Tibial nerve (tissue), 4 donors: Measurements from ENCODE around the gene ERBIN. TPM values are rescaled to one million over a fixed set of nuclear protein-coding genes. Genes with fewer than 3 reads are reported as not detected.
A peak's percentile ranks its signal among the peaks of the same experiment; 100 is the strongest.

Experiments
- DNase-seq, 2 donors: peaks; one replicate each; pipeline ENCODE4 v3.0.0-alpha.2; 2019; ENCODE audit warnings: low spot score in 2 of 2
- H3K27ac ChIP-seq, 4 donors: fragments of 200-600 bp; sonication (generic) in 3 of 4; one replicate each; pipeline ENCODE4 v1.5.1; 2017 to 2019; ENCODE audit warnings: mild to moderate bottlenecking in 1 of 4
- H3K27me3 ChIP-seq, 2 donors: fragments of 200-600 bp; sonication (generic) in 1 of 2; one replicate each; pipeline versions ENCODE4 v1.5.1 to v1.6.0; 2017 to 2019
- H3K36me3 ChIP-seq, 3 donors: fragments of 200-600 bp; sonication (generic); one replicate each; pipeline ENCODE4 v1.5.1; 2018 to 2019
- H3K4me1 ChIP-seq, 4 donors: fragments of 200-600 bp; sonication (generic) in 3 of 4; one replicate each; pipeline ENCODE4 v1.5.1; 2017 to 2019
- H3K4me3 ChIP-seq, 4 donors: fragments of 200-600 bp; sonication (generic) in 3 of 4; one replicate each; pipeline ENCODE4 v1.5.1; 2017 to 2019; ENCODE audit warnings: mild to moderate bottlenecking in 1 of 4, moderate library complexity in 1 of 4
- H3K9me3 ChIP-seq, 4 donors: fragments of 200-600 bp; sonication (generic) in 3 of 4; one replicate each; pipeline ENCODE4 v1.5.1; 2017 to 2019
- CTCF ChIP-seq, 5 experiments: fragments of 200-600 bp in 3 of 5; fragments of 450-650 bp in 2 of 5; sonication (generic) in 3 of 5; IDR thresholded peaks; one replicate each; pipeline ENCODE4 v1.5.1; 2016 to 2019; ENCODE audit warnings: antibody characterized with exemption in 5 of 5, mild to moderate bottlenecking in 3 of 5, moderate library complexity in 2 of 5
- EP300 ChIP-seq, 2 donors: sonication (generic); formaldehyde crosslinking; IDR thresholded peaks; one replicate each; pipeline ENCODE4 v1.6.1; 2017; ENCODE audit warnings: antibody characterized with exemption in 2 of 2, mild to moderate bottlenecking in 1 of 2
- POLR2A ChIP-seq, 2 donors: fragments of 450-650 bp; IDR thresholded peaks; one replicate each; pipeline ENCODE4 v1.6.1; 2017; ENCODE audit warnings: antibody characterized with exemption in 2 of 2, mild to moderate bottlenecking in 2 of 2, moderate library complexity in 2 of 2
- WGBS, 2 donors: methylation state at CpG; one replicate each; pipeline ENCODE4 v1.1.5; 2018; 5-methylcytosine and 5-hydroxymethylcytosine counted together
- total RNA-seq, 4 donors: library from RNA; depleted of rRNA; stranded (reverse); fragments of >200 nt; gene quantifications; one replicate each; pipeline ENCODE4 v1.1.0, GENCODE V29; 2016

ERBIN gene
- total RNA-seq, 4 donors from 2014 or later = 59.6 to 81.1 (median 66.5) TPM

- no peak for DNase-seq
- Histone ChIP-seq H3K4me1 (peaks cover 0 to 45% (median 17%) of the 10 kb centered on the region in 4 donors), H3K36me3 (no peaks in the 10 kb centered on the region), H3K4me3 (peak overlapping the region; percentile 72 to 99 (median 94)), H3K9me3 (no peaks in the 10 kb centered on the region), H3K27ac (peak overlapping the region; percentile 98 to 100 (median 100)), H3K27me3 (no peaks in the 10 kb centered on the region)
- TF ChIP-seq CTCF (IDR thresholded peaks at IDR 0.05) = no peak
- TF ChIP-seq EP300 (IDR thresholded peaks at IDR 0.05) = peak in 1 of 2 donors; percentile 38
- 0% methylated on average over 13 of the region's 13 CpGs for WGBS, 2 donors
These were observed 1.3 kb downstream of the ERBIN start for GRCh38 chr5:65927503-65928321.

GRCh38 chr5:65928322-65928752 is 2.0 kb downstream of the ERBIN start:
- no peaks in the 10 kb centered on the region for H3K36me3 ChIP-seq
- no peak for TF ChIP-seq CTCF (IDR thresholded peaks at IDR 0.05)
- no peak for TF ChIP-seq EP300 (IDR thresholded peaks at IDR 0.05)

DNA sequence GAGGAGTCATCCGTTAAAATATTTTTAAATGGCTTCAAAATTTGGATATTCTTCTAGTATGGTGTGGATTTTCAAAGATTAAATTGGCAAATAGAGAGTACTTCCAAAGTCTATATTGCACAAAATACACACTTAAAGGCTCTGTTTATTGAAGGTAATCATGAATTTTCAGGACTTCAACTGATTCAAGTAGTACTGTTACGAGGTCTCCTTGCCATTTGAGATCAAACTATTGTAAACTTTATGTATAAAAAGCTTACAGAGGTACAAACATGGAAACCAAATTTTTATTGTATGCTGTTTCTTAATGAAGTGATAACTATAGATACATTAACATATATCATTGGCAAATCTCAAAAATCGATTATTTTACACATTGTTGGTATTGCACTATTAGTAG is 2.5 kb downstream of the ERBIN start:
- peak overlapping the region in 3 of 4 donors; percentile 72 to 96 (median 93) for H3K4me3 ChIP-seq

More at GRCh38 chr5:65928322-65928752, 2.0 kb downstream of the ERBIN start:
- H3K4me3 ChIP-seq = peak overlapping the region; percentile 72 to 99 (median 94)
- WGBS, 2 donors = 16 to 30% methylated on average over 5 of the region's 5 CpGs
- H3K9me3 ChIP-seq = no peaks in the 10 kb centered on the region
- peak overlapping the region in 3 of 4 donors; percentile 99 to 100 (median 100) for H3K27ac ChIP-seq
- no peak for DNase-seq
- H3K27me3 ChIP-seq = no peaks in the 10 kb centered on the region
- H3K4me1 ChIP-seq = peaks cover 0 to 50% (median 17%) of the 10 kb centered on the region in 4 donors

GRCh38 chr5:65932676-65933075 is 6.3 kb downstream of the ERBIN start:
- no peak overlapping the region for H3K4me3 ChIP-seq
- H3K9me3 ChIP-seq = no peaks in the 10 kb centered on the region
- H3K27me3 ChIP-seq = no peaks in the 10 kb centered on the region
- DNase-seq = no peak
- no peak overlapping the region for H3K27ac ChIP-seq
- peaks cover 0 to 74% (median 17%) of the 10 kb centered on the region in 4 donors for H3K4me1 ChIP-seq
- no peaks in the 10 kb centered on the region for H3K36me3 ChIP-seq
- TF ChIP-seq EP300 (IDR thresholded peaks at IDR 0.05) (no peak), CTCF (IDR thresholded peaks at IDR 0.05) (no peak), POLR2A (IDR thresholded peaks at IDR 0.05) (no peak)
- 98 to 100% methylated on average over 4 of the region's 4 CpGs for WGBS, 2 donors

More for the DNA sequence above, 2.5 kb downstream of the ERBIN start:
- Histone ChIP-seq H3K27ac (peak overlapping the region in 1 of 4 donors; percentile 100), H3K36me3 (no peaks in the 10 kb centered on the region), H3K27me3 (no peaks in the 10 kb centered on the region), H3K9me3 (no peaks in the 10 kb centered on the region), H3K4me1 (peaks cover 0 to 52% (median 17%) of the 10 kb centered on the region in 4 donors)
- 67 to 70% methylated on average over 3 of the region's 3 CpGs for WGBS, 2 donors
- TF ChIP-seq EP300 (IDR thresholded peaks at IDR 0.05) (no peak), CTCF (IDR thresholded peaks at IDR 0.05) (no peak), POLR2A (IDR thresholded peaks at IDR 0.05) (no peak)
- no peak for DNase-seq

GRCh38 chr5:65933295-65933694 is 6.9 kb downstream of the ERBIN start:
- 85 to 89% methylated on average over 2 of the region's 2 CpGs for WGBS, 2 donors
- H3K9me3 ChIP-seq = no peaks in the 10 kb centered on the region
- no peak overlapping the region for H3K27ac ChIP-seq
- H3K36me3 ChIP-seq = no peaks in the 10 kb centered on the region
- no peaks in the 10 kb centered on the region for H3K27me3 ChIP-seq
- no peak overlapping the region for H3K4me3 ChIP-seq
- TF ChIP-seq EP300 (IDR thresholded peaks at IDR 0.05) (no peak), POLR2A (IDR thresholded peaks at IDR 0.05) (no peak), CTCF (IDR thresholded peaks at IDR 0.05) (no peak)
- peaks cover 0 to 73% (median 16%) of the 10 kb centered on the region in 4 donors for H3K4me1 ChIP-seq
- no peak for DNase-seq
